Stimulated activated CD8-positive, alpha-beta memory T cell treated with anti-CD3 and anti-CD28 coated beads, Interleukin-7, amount 100 ng/mL, for 4 hours (primary cell): ENCODE measurements around the gene SBF2.

Source experiments
- DNase-seq, 2 donors: peaks; one replicate each; pipeline ENCODE4 v3.0.0-alpha.2; 2020; ENCODE audit warnings: low read depth in 2 of 2

Gene SBF2

GRCh38 chr11:9808943-9809342 is 485.1 kb downstream of the SBF2 start:
- DNase-seq = no peak

- no peak for DNase-seq
Measured at GRCh38 chr11:9806946-9807687, 486.9 kb downstream of the SBF2 start.

- DNase-seq = no peak
Measured at GRCh38 chr11:9804419-9804902, 489.6 kb downstream of the SBF2 start.

- no peak for DNase-seq
Measured at GRCh38 chr11:9803685-9804418, 490.2 kb downstream of the SBF2 start.

- DNase-seq = no peak
Measured at GRCh38 chr11:9802291-9802861, 491.6 kb downstream of the SBF2 start.

GRCh38 chr11:9799886-9800285 is 494.1 kb downstream of the SBF2 start:
- DNase-seq = no peak

- no peak for DNase-seq
Measured at GRCh38 chr11:9797300-9797699, 496.7 kb downstream of the SBF2 start.

GRCh38 chr11:9796854-9797253 is 497.2 kb downstream of the SBF2 start:
- no peak for DNase-seq

GRCh38 chr11:9796266-9796665 is 497.8 kb downstream of the SBF2 start:
- DNase-seq = no peak

- DNase-seq = no peak
Measured at GRCh38 chr11:9790703-9791102, 503.3 kb downstream of the SBF2 start.

- DNase-seq = no peak
Measured at GRCh38 chr11:9789910-9790309, 504.1 kb downstream of the SBF2 start.

- no peak for DNase-seq
Measured at GRCh38 chr11:9787981-9788521, 506.0 kb downstream of the SBF2 start.

GRCh38 chr11:9787260-9787659 is 506.8 kb downstream of the SBF2 start:
- no peak for DNase-seq

GRCh38 chr11:9784602-9785315 is 509.3 kb downstream of the SBF2 start:
- no peak for DNase-seq

GRCh38 chr11:9783986-9784385 is 510.0 kb downstream of the SBF2 start:
- no peak for DNase-seq

GRCh38 chr11:9780929-9781328 is 513.1 kb downstream of the SBF2 start:
- DNase-seq = no peak

- no peak for DNase-seq
Measured at GRCh38 chr11:9777525-9777924, 516.5 kb downstream of the SBF2 start.

- no peak for DNase-seq
Measured at GRCh38 chr11:9777066-9777465, 517.0 kb downstream of the SBF2 start.

- no peak for DNase-seq
Measured at GRCh38 chr11:9776203-9776602, 517.8 kb downstream of the SBF2 start.

- DNase-seq = no peak
Measured at GRCh38 chr11:9775398-9775779, 518.6 kb downstream of the SBF2 start.

GRCh38 chr11:9774591-9775397 is 519.2 kb downstream of the SBF2 start:
- no peak for DNase-seq
